NCI-H2029 treated with DMSO at 0.1 percent for 48 hours (cell line): Measurements from ENCODE around the gene ELAVL2.

Experiments
- DNase-seq: peaks from one replicate; lab custom pipeline; 2025; lab: John Stamatoyannopoulos, UW

ELAVL2 gene

DNA sequence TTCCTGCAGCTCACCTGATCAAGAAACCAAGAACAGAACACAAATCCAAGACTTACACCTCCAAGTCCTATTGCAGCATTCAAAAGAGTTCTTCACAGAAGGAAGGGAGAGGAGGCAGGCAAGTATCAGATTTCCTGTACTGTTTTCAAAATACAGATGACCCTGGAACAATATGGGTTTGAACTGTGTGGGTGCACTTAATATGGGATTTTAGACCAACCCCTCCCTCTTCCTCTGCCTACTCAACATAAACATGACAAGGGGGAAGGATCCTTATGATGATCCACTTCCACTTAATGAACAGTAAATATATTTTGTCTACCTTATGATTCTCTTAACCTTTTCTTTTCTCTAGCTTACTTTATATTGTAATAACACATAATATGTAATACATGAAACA lies 104.6 kb downstream of the ELAVL2 start:
- DNase-seq, result no peak

DNA sequence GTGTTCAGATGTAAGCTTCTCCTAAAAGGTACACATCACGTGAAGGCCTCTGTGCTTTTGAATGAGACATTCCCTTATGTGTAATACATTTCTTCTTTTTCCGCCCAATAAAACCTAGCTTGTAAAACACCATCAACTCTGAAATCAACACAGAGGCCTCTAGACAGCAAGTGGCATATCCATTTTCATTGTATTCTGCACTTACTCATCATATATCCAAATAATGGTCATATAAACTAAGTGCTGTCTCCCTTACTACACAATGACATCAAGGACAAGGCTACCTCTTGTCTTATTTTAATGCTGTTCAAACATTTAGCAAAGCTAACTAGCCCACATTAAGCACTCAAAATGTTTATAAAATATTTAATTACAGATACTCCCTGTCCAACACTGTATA lies 108.5 kb downstream of the ELAVL2 start:
- no peak for DNase-seq

DNA sequence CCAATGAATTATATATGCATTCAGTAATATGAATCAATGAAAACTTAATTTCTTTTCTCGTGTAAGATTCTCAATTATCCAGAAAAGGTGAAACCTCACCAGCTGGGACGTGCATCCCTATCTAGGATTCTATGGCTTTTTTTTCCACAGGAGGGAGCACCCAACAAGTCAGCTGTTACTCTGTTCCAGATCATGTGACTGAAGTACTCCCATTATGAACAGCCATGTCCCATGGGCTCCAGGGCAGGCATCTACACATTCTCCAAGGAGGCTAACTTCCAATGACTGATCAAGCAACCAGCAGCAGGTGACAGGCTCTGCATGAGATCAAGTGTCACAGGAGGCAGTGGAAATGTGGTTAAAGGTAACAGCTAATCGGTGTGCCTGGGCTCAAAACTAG lies 118.8 kb downstream of the ELAVL2 start:
- no peak for DNase-seq

DNA sequence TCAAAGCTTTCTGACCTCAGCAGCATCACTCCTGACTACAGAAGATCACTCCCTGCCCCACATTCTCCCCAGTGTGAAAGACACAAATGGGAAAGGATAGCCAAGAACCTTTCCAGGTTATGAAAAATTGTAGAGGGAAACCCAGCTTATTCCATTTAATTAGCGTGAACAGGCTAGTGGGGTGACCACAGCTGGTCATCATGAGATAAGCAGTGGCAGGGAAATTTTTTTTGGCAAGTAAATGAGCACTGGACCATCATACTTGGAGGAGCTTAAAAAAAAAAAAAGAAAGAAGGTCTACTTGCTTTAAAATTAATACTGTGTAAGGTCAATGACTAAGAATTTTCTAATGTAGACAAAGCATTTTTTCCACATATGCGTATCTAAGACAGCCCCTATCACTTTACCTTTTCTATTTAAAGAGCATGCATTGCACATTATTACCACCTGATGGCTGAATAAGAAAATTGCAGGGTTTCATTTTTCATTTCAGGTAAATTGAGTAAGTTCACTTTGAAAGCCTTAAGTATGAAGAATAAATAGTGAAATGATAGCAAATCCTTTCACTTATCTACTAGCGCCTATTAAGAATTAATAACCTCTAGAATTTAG lies 123.6 kb downstream of the ELAVL2 start:
- DNase-seq, result no peak

DNA sequence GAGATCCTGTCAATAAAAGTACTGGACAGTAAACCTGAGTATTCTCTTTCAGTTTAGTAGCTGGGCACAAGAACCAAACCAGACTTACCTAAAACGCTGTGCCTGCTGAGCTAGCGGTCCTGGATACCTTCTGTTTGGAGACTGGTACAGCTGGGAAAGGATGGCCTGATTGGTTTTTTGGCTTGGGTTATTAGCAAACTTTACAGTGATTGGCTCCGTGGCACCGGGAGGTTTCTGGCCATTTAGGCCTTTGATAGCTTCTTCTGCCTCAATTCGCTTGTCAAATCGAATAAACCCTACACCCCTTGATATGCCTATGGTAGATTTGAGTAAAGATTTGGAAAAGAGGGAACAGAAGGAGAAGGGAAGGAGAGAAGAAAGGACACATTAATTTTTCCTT lies 124.7 kb downstream of the ELAVL2 start:
- no peak for DNase-seq

DNA sequence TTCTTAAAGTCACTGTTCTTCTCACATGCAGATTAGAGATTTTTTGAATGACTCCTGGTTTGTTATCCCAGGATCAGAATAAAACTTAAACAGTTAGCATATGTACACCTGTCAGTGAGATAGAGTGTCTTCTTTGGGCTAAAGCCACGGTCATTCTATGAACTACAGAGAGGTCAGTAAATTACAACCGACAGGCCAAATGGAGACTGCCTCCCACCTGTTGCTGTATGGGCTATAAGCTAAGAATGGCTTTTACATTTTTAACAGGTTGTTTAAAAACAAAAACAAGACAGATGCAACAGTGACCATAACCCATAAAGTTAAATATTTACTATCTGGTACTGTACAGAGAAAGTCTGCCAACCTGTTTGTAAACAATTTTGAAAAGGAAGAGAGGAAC lies 125.7 kb downstream of the ELAVL2 start:
- no peak for DNase-seq

DNA sequence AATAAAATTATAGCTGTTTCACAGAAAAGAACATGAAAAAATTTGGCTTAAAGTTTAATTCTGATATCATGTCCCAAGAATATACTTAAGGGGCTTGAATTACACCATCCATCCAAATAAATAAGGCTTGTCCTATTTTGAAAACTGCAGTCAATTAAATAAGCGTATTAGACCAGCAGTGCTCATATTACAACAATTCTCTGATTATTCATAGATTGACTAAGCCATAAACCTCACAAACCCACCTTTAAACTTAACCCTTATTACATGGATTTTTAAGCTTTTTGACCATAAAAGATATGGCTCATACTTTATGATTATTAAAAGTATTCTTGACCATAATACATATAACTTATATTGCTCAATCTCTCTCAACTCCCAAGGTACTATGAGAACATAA lies 127.9 kb downstream of the ELAVL2 start:
- no peak for DNase-seq

DNA sequence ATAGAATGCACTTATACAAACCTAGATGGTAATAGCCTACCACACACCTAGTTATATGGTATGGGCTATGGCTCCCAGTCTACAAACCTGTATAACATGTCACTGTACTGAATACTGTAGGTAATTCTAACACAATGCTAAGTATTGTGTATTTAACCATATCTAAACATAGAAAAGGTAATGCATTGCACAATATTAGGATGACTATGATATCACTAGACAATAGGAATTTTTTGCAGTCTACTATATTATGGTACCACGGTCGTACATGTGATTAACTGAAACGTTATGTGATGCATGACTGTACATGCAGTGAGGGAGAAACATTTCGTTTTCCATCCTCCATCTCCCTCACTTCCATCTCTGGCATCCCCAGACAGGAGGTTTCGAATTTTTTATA lies 130.5 kb downstream of the ELAVL2 start:
- no peak for DNase-seq

DNA sequence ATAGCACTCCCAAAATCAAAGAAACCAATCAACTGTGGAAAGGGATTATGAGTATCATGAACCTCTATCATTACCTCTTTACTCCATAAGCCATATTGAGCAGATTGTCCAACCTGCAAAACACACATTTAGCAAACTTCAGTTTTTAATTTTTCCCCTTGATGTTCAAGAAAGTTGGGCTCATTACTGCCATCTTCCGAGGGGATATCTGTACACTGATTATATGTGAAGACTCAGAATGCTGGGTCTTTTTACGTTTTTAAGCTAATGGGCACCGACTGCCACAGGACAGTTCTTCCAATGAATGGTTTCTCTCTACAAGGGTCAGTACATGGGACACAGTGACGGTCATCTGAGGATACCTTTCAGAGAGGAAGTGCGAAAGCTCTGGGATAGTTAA lies 132.7 kb downstream of the ELAVL2 start:
- no peak for DNase-seq

DNA sequence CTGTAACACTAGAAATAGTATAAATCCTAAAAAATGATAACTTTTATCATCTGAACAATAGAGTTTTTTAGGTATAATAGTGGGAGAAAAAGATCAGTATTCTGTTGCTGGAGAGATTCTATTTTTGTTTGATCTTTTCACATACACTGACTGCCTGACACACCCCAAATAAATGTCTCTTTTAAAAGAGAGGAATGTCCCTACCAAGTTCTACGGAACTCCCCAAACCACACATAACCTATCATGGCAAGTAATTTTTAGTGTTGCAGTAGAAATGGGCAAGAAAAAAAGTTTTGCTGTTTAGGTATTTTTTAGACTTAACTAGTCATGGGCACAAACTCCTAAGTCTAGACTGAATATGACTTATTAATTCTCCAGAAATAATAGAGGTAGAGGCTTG lies 139.1 kb downstream of the ELAVL2 start:
- DNase-seq, result no peak

DNA sequence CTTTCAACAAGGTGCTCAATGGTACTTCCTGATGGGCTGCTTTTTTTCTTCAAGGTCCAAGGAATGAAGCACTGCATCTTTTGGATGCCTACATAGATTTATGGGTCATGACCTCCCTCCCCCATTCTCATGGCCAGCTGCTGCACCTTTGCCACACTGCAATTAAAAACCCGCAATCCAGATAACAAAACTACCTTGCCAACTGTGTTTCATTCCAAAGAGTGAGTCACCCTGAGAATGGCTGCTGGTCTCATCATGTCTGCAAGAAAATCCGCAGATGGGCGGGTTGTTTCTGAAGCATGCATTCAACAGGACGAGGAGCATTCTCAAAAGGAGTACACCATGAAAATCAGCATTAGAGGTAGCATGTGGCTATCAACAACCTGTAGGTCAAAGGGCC lies 139.8 kb downstream of the ELAVL2 start:
- no peak for DNase-seq

DNA sequence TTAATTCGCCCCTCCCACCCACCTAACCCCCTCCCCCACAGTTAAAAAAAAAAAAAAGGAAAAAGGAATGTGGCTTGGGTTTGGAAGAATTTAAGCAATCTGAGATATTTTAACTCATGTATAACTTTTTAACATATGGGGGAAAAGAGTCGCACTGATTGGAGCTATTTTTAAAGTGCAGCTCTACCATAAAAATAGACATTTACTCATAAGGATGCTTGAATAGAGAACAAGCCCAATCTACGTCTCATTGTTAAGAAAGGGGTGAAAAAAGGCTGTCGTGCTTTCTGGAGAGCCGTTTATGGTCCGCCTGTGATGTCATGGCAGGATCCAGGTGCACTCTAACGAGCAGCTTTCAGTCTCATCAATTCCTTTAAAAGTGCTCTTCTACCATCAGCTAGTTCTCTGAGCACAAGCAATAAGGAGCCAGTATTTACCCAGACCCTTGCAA lies 142.4 kb downstream of the ELAVL2 start:
- DNase-seq, result no peak

DNA sequence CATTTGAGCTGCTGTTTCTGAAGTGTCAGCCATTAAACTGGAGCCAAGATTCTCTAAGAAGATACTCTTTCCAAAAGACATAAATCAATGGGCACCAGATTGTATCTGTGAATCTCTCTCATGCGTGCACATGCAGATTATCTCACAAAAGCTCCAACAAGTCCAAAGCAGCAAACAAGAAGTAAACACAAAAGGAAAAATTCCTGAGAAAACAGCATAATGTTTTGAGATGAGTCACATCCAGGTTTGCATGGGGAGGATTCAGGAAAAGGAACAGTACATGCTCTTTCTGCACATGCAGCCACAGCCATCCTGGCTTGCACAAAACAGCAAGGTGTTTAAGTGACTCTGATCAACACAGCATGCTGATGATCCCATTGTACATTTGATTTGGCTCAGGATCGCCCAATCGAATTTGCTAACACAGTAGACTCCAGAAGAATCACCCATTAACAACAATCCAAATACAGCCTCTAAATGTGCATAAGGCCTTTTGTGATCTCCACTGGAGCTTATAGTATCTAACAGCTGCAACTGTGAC lies 143.1 kb downstream of the ELAVL2 start:
- no peak for DNase-seq

DNA sequence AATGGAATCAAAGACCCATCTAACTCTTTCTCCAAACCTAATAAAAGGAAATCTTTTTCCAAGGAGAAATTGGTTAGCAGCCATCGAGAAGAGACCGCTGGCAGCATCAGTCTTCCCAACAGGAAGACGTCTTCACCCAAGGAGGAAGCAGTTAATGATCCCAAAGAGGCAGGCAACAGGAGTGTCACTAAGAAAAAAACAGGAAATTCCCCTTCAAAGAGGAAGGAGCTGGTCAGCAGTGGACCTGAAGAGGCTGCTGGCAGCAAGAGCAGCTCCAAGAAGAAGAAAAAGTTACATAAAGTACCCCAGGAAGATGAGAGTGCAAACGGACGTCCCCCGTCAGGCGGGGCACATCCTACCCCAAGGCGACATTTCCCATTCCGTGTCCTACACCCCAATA lies 143.7 kb downstream of the ELAVL2 start:
- no peak for DNase-seq

DNA sequence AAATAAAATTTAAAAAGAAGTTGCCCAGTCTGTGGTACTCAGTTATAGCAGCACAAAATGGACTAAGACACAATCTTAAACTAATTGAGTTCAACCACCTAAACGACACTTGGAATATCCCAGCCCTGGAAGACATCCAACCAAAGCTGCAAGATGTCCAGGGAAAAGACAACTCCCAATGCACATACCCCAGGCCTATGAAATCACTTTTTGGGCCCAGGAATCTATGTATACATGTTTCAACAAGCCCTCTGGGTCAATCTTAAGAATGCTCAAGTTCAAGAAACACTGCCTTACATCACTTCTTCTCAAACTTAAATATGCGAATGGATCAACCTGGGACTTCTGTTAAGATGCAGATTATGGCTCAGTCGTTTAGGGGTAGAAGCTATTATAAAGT lies 148.6 kb downstream of the ELAVL2 start:
- DNase-seq, result no peak

DNA sequence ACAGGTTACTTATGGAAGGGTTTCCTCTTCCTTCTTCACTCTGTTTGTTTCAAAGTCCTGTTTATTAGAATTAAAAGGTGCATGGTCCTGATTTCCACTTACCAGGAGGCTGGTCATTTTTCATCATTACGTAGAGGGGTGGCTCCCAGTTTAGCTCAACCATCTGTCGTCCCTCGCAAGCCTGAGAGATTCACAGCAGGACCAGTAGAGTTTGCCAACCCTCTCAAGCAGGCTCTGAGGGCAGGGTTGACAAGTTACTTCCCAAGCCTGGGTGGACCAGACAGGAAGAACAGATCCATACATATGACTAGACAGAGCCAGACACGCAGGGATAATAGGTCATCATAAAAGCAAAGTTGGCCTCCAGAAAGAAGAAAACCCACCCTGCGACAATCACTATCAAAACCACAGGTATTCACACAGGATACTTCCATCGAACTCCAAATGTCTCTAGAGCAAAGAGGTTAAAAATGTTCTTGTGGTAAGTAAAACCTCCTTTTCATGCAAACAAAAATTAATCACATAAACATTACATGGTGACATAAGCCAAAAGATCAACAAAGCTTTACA lies 151.9 kb downstream of the ELAVL2 start:
- DNase-seq, result no peak

DNA sequence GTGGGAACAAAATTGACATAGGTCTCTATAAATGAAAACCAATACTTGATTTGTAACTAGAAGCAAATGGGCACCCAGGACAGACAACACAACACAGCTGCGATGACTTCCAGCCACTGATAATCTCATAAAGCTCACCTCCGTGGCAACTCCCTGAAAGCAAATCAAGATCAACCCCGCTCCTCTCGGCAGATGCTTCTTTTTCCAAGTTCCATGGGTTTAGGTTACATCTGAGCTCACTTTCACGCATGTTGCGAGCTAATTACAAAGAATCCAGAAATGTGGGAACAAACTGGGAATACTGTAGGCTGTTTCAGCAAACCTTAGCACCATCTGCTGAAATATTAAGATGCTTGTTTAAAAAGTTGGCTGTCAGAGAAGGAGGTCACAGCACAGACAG lies 153.9 kb downstream of the ELAVL2 start:
- no peak for DNase-seq

DNA sequence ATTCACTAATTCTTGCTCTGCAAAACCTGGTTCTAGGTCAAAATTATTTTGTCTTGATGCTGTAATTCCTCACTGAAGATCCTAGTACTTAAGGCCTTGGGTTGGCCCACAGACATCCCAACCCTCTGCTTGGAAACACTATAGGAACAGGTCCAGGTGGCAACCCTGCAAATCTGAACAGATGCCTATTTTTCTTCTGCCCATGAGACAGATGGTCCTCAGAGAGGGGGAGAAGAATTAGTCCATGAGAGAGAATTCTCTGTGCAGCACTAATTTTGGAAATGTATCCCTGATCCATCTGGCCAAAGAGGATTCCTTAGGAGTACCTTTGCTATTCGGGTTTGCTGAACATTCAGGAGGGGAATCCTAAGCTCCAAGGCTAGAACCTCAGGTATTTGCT lies 156.3 kb downstream of the ELAVL2 start:
- no peak for DNase-seq

DNA sequence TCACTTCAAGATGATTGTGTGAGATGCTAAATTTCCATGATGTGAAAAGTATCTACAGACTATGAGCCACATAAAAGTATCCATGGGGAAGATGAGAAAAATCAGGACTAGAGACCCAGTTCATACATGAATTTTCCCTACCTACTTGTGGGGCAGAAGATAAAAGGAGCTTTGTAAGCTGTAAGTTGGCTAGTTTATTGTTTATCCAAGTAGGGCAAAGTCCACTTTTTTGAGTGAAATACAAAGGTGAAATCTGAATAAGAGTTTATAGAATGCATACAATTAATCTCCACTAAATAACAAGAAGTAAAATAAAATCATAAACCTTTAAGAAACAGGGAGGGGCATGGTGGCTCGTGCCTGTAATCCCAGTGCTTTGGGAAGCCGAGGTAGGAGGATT lies 160.4 kb downstream of the ELAVL2 start:
- DNase-seq, result no peak

DNA sequence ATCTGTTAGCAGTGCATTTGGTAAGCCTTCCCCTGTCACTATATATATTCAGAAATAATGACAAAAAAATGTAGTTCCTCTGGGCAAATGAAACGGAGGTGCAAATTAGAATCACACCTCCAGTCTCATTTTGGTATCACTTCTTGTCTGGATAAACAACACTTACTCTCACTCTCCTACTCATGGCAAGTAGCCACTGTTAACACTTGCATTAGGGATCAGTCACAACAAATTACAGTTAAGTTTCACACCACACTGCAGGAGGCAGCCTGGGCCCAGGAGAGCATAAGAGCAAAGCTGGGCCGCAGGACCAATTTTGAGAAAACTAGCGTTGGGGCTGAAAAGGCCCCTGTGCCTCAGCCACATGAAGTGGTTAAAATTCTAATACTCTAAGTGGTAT lies 161.0 kb downstream of the ELAVL2 start:
- DNase-seq, result no peak

DNA sequence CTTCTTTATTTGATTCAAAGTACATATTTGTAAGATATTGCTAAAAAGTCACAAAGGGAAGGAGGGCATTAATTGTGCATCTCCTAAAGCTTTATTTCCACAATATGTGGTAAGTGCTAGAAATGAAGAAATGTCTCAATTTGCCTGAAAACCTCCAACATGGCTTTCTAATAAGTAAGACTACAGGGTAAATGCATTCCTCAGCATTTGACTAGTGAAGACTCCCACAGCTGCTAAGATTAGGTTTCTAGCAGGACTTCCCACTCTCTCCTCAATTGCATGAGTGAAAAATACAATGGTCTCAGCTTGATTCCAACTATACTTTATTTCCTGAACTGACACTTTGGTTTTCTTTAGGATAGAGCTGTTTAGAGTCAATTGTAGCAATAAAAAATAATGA lies 162.1 kb downstream of the ELAVL2 start:
- no peak for DNase-seq

DNA sequence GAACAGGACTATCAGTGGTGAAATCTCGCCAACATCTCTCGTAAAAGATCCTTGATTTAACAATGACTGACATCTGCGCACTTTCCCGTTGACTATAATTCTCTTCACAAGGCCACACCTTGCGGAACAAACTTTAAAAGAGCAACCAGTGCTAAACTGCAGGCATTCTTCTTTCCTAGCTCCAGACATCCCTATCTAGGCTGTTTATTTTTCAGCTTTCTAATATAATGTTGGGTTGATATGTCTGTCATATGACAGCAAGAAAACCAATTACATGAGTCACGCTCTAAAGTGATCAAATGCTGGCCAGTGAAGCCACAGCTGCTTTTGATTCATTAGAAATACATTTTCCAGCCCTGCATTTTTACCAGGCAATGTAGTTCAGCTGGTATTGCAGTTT lies 162.5 kb downstream of the ELAVL2 start:
- no peak for DNase-seq

DNA sequence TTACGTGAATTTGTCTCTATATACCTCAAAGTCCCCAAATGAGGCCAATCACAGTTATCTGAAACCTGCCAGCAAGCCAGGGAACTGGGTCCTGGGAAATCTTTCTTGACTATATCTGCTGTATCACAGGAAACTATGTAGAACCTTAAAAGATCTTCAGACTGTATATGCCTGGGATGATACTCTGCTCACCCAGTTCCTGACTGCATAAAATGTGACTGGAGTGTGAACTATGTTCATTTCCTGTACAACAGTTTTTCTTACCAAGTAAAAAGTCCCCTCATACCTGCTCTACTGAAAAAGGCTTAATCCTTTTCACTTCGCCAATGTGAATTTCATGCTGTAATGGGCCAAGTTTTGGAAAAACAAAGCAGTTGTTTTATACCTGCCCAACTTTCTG lies 162.9 kb downstream of the ELAVL2 start:
- DNase-seq, result no peak

DNA sequence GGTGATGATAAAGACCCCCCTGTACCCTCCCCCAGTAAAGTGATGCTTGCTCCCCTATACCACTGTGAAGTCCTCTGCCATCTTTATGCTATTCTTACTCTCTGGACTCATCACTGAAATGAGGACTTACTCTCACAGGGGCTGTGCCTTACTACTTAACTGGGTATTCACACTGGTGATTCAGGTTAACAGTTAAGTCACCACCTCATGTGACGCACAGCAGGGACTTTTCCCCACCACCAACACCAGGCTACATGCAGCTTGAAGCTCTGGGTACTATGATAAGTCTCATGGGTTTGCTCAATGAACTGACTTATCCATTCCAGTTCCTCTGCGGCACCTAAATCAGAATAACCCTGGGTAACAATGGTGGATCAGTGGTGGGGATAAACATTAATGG lies 163.7 kb downstream of the ELAVL2 start:
- DNase-seq, result no peak
